Measurements from ENCODE around the gene CLDN24.

DNA sequence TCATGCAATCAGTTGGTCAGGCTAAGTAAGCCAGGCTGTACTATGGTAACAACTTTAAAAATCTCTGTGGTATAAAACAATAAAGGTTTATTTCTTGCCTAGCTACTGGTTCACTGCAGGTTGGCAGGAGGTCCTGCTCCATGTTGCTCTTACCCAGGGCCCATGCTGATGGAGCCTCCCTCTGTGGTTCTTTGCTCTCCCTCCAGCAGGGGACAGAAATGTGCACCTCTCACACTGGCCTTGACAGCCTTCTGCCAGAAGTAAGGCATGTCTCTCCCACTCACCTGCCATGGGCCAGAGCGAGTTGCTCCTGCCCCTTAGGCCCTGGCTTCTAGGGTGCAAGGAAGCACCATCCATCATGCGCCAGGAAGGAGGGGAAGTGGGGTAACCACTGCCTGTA is 33.3 kb downstream of the CLDN24 start:
- TF ChIP-seq EP300 (IDR thresholded peaks at IDR 0.05): no peak
- no peak for TF ChIP-seq CTCF (IDR thresholded peaks at IDR 0.05)
- TF ChIP-seq POLR2A (IDR thresholded peaks at IDR 0.05): no peak
- no peak for TF ChIP-seq POLR2AphosphoS5 (IDR thresholded peaks at IDR 0.05)
